Smooth muscle cell (in vitro differentiated cells): ENCODE data around the gene ANKUB1. TPM values are rescaled to one million over a fixed set of nuclear protein-coding genes. Genes with fewer than 3 reads are reported as not detected.

Experiments used
- DNase-seq: peaks from one replicate; lab custom pipeline; 2025; ENCODE audit not compliant: unreplicated experiment; lab: John Stamatoyannopoulos, UW
- H2AFZ ChIP-seq: fragments of 200-600 bp; sonication (generic); 2 replicates; pipeline ENCODE4 v1.6.0; 2016; ENCODE audit warnings: antibody characterized with exemption, low read depth, mild to moderate bottlenecking
- H3F3A ChIP-seq: fragments of 200-600 bp; sonication (generic); 2 replicates; pipeline ENCODE4 v1.6.0; 2017; ENCODE audit warnings: antibody characterized with exemption, low read depth
- H3K27ac ChIP-seq: fragments of 200-600 bp; sonication (generic); 2 replicates; pipeline ENCODE4 v1.5.1; 2016; ENCODE audit warnings: low read depth, mild to moderate bottlenecking
- H3K27me3 ChIP-seq: fragments of 200-600 bp; sonication (generic); 2 replicates; pipeline ENCODE4 v1.6.1; 2016; ENCODE audit warnings: low read depth, mild to moderate bottlenecking
- H3K36me3 ChIP-seq: fragments of 200-600 bp; sonication (generic); 2 replicates; pipeline ENCODE4 v1.5.1; 2016; ENCODE audit warnings: low read depth
- H3K4me1 ChIP-seq: fragments of 200-600 bp; sonication (generic); 2 replicates; pipeline ENCODE4 v1.5.1; 2016; ENCODE audit warnings: low read depth
- H3K4me2 ChIP-seq: fragments of 200-600 bp; sonication (generic); 2 replicates; pipeline ENCODE4 v1.6.0; 2016; ENCODE audit warnings: mild to moderate bottlenecking
- H3K4me3 ChIP-seq: fragments of 200-600 bp; sonication (generic); 2 replicates; pipeline ENCODE4 v1.5.1; 2016; ENCODE audit warnings: mild to moderate bottlenecking
- H3K79me2 ChIP-seq: fragments of 200-600 bp; sonication (generic); 2 replicates; pipeline ENCODE4 v1.6.0; 2016; ENCODE audit warnings: low read depth, mild to moderate bottlenecking
- H3K9ac ChIP-seq: fragments of 200-600 bp; sonication (generic); 2 replicates; pipeline ENCODE4 v1.6.0; 2016; ENCODE audit warnings: low read depth
- H3K9me3 ChIP-seq: fragments of 200-600 bp; sonication (generic); replicated peaks from 2 replicates; pipeline ENCODE4 v1.5.1; 2016; ENCODE audit warnings: low read depth
- H4K20me1 ChIP-seq: fragments of 200-600 bp; sonication (generic); 2 replicates; pipeline ENCODE4 v1.6.0; 2016; ENCODE audit warnings: low read depth
- CTCF ChIP-seq: fragments of 200-600 bp; sonication (generic); IDR thresholded peaks from 2 replicates; pipeline ENCODE4 v1.5.1; 2017; ENCODE audit warnings: borderline replicate concordance, mild to moderate bottlenecking, antibody characterized with exemption; ENCODE audit not compliant: insufficient read depth, poor library complexity, severe bottlenecking
- WGBS: methylation state at CpG from one replicate; pipeline ENCODE4 v1.1.7; 2016; ENCODE audit warnings: low lambda C conversion rate; 5-methylcytosine and 5-hydroxymethylcytosine counted together
- polyA plus RNA-seq: library from polyadenylated mRNA; unstranded; fragments of >200 nt; fragmentation: Nextera tagmentation; extraction: Ambion mirVana; gene quantifications from 2 replicates; pipeline ENCODE4 v1.2.1, GENCODE V29; 2016
- total RNA-seq: library from RNA; depleted of rRNA; stranded (reverse); fragments of >200 nt; gene quantifications from 2 replicates; pipeline ENCODE4 v1.2.3, GENCODE V29; 2014

The ANKUB1 gene
- total and polyA plus RNA-seq, 2 experiments from 2014 or later: not detected

DNA sequence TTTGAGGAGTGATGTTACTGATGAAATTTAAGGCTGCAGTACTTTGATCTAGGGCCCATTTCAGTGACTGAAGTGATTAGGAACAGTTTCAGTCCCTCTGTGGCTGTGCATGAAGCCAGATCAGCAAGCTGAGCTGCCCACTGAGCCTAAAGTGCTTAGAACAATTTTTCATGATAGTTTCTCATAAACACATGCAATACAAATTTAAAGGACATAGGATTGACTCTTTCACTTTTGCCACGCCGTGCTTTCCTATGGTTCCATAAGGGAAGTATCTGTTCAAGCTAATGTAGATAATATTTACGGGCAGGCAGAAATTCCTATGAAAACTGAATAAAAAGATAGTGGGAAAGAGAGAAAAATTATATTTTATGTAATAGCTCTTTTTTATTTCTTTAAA is 10.6 kb downstream of the ANKUB1 start:
- Histone ChIP-seq H3K9me3 (no peaks in the 10 kb centered on the region), H3K79me2 (no peaks in the 10 kb centered on the region), H3K4me3 (no peak overlapping the region), H3K4me1 (no peaks in the 10 kb centered on the region), H3K36me3 (no peaks in the 10 kb centered on the region), H3K27me3 (no peaks in the 10 kb centered on the region), H3F3A (no peaks in the 10 kb centered on the region), H2AFZ (no peak overlapping the region), H3K27ac (no peak overlapping the region), H3K9ac (no peak overlapping the region), H3K4me2 (no peak overlapping the region), H4K20me1 (no peaks in the 10 kb centered on the region)
- no peak for DNase-seq
- 91% methylated on average over 3 of the region's 3 CpGs for WGBS
- TF ChIP-seq CTCF: no peak

- no peaks in the 10 kb centered on the region for H3K4me1 ChIP-seq
Measured at GRCh38 chr3:149781211-149781610, 11.1 kb downstream of the ANKUB1 start.

GRCh38 chr3:149777414-149778214 is 14.7 kb downstream of the ANKUB1 start:
- WGBS: 77% methylated on average over 2 of the region's 2 CpGs
- Histone ChIP-seq H3K27ac (no peak overlapping the region), H3K36me3 (no peaks in the 10 kb centered on the region), H3K27me3 (no peaks in the 10 kb centered on the region), H4K20me1 (no peaks in the 10 kb centered on the region), H2AFZ (no peak overlapping the region), H3K4me3 (no peak overlapping the region), H3F3A (no peaks in the 10 kb centered on the region), H3K4me1 (no peaks in the 10 kb centered on the region), H3K9ac (no peak overlapping the region), H3K79me2 (no peaks in the 10 kb centered on the region), H3K4me2 (no peak overlapping the region), H3K9me3 (no peaks in the 10 kb centered on the region)
- no peak for DNase-seq
- no peak for TF ChIP-seq CTCF

More at GRCh38 chr3:149781211-149781610, 11.1 kb downstream of the ANKUB1 start:
- Histone ChIP-seq H3K4me2 (no peak overlapping the region), H3K4me3 (no peak overlapping the region), H3K27me3 (no peaks in the 10 kb centered on the region), H3K36me3 (no peaks in the 10 kb centered on the region), H3F3A (no peaks in the 10 kb centered on the region), H3K27ac (no peak overlapping the region), H4K20me1 (no peaks in the 10 kb centered on the region), H3K79me2 (no peaks in the 10 kb centered on the region), H3K9ac (no peak overlapping the region), H3K9me3 (no peaks in the 10 kb centered on the region), H2AFZ (no peak overlapping the region)
- TF ChIP-seq CTCF: no peak
- over 99% methylated on average over 4 of the region's 4 CpGs for WGBS
- DNase-seq: no peak

DNA sequence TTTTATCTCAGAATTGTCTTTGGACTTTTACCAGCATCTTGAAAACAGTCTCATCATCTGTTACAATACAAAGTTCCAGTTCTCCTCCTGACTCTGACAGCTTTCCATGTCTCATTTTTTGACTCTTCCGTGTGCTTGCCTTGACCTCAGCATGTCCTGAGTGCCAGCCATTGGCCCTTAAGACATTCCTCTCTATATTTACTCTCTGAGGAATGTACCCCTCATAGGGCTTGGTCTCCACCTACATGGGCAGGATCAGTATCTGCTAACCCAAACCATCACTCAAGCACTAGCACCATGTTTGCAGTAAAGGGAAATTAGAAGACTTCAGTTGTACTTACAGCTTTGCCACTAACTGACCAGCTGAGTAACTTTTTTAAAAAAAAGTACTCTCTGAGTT is 16.2 kb downstream of the ANKUB1 start:
- Histone ChIP-seq H3K27ac (no peak overlapping the region), H3K79me2 (no peaks in the 10 kb centered on the region), H3F3A (no peaks in the 10 kb centered on the region), H4K20me1 (no peaks in the 10 kb centered on the region), H3K4me1 (no peaks in the 10 kb centered on the region), H3K9ac (no peak overlapping the region), H3K4me2 (no peak overlapping the region), H2AFZ (no peak overlapping the region), H3K9me3 (no peaks in the 10 kb centered on the region), H3K27me3 (no peaks in the 10 kb centered on the region), H3K36me3 (no peaks in the 10 kb centered on the region), H3K4me3 (no peak overlapping the region)
- TF ChIP-seq CTCF: no peak
- DNase-seq: no peak
- WGBS: 77% methylated on average over 1 of the region's 1 CpG
